ENCODE data around the gene STRN3.
"Not testable (repeated sequence)": the region's sequence is repeated elsewhere in the genome, so short reads cannot be mapped to it uniquely, and the experiment has no call there.

The STRN3 gene

GRCh38 chr14:31026077-31026449 lies at the start of gene STRN3:
Gene STRN3, minus strand, starts transcription at chr14:31026379. Its CDS starts 194 bp downstream, at chr14:31026185.
- no peak for TF ChIP-seq GATA1 (IDR thresholded peaks at IDR 0.05; ENCODE audit: low read depth, low read length)
- TF ChIP-seq POLR2A (IDR thresholded peaks at IDR 0.05; ENCODE audit: low read length): no peak
- DNase-seq: no peak

- DNase-seq: no peak
- TF ChIP-seq GATA1 (IDR thresholded peaks at IDR 0.05; ENCODE audit: low read depth, low read length) (no peak), POLR2A (IDR thresholded peaks at IDR 0.05; ENCODE audit: low read length) (no peak)
Observed at GRCh38 chr14:31075144-31075543, 49.0 kb upstream of the STRN3 start.

GRCh38 chr14:31071151-31071550 lies 45.0 kb upstream of the STRN3 start:
- TF ChIP-seq GATA1 (IDR thresholded peaks at IDR 0.05; ENCODE audit: low read depth, low read length): no peak
- TF ChIP-seq POLR2A (IDR thresholded peaks at IDR 0.05; ENCODE audit: low read length): no peak
- DNase-seq: no peak

GRCh38 chr14:31070431-31070830 lies 44.3 kb upstream of the STRN3 start:
- DNase-seq: no peak
- TF ChIP-seq GATA1 (IDR thresholded peaks at IDR 0.05; ENCODE audit: low read depth, low read length) (no peak), POLR2A (IDR thresholded peaks at IDR 0.05; ENCODE audit: low read length) (no peak)

GRCh38 chr14:31069343-31069742 lies 43.2 kb upstream of the STRN3 start:
- no peak for DNase-seq
- TF ChIP-seq GATA1 (IDR thresholded peaks at IDR 0.05; ENCODE audit: low read depth, low read length): no peak
- no peak for TF ChIP-seq POLR2A (IDR thresholded peaks at IDR 0.05; ENCODE audit: low read length)

GRCh38 chr14:31068235-31068634 lies 42.1 kb upstream of the STRN3 start:
- TF ChIP-seq GATA1 (IDR thresholded peaks at IDR 0.05; ENCODE audit: low read depth, low read length): no peak
- no peak for TF ChIP-seq POLR2A (IDR thresholded peaks at IDR 0.05; ENCODE audit: low read length)
- no peak for DNase-seq

- not testable (repeated sequence) for DNase-seq
Observed at GRCh38 chr14:31062908-31063307, 36.7 kb upstream of the STRN3 start.

GRCh38 chr14:31060253-31060875 lies 34.2 kb upstream of the STRN3 start:
- no peak for TF ChIP-seq POLR2A (IDR thresholded peaks at IDR 0.05; ENCODE audit: low read length)
- no peak for TF ChIP-seq GATA1 (IDR thresholded peaks at IDR 0.05; ENCODE audit: low read depth, low read length)
- DNase-seq: peak; percentile 55 to 70

GRCh38 chr14:31059152-31059924 lies 33.2 kb upstream of the STRN3 start:
- DNase-seq: peak; percentile 97 to 100
- TF ChIP-seq GATA1 (IDR thresholded peaks at IDR 0.05; ENCODE audit: low read depth, low read length) (peak; percentile 87), POLR2A (IDR thresholded peaks at IDR 0.05; ENCODE audit: low read length) (peak; percentile 75)

- TF ChIP-seq POLR2A (IDR thresholded peaks at IDR 0.05; ENCODE audit: low read length): no peak
- TF ChIP-seq GATA1 (IDR thresholded peaks at IDR 0.05; ENCODE audit: low read depth, low read length): no peak
- DNase-seq: no peak
Observed at GRCh38 chr14:31057701-31058364, 31.7 kb upstream of the STRN3 start.

- no peak for DNase-seq
- TF ChIP-seq GATA1 (IDR thresholded peaks at IDR 0.05; ENCODE audit: low read depth, low read length) (no peak), POLR2A (IDR thresholded peaks at IDR 0.05; ENCODE audit: low read length) (no peak)
Observed at GRCh38 chr14:31057035-31057434, 30.9 kb upstream of the STRN3 start.

- DNase-seq: not testable (repeated sequence)
Observed at GRCh38 chr14:31052905-31053586, 26.9 kb upstream of the STRN3 start.

GRCh38 chr14:31051511-31051910 lies 25.3 kb upstream of the STRN3 start:
- TF ChIP-seq POLR2A (IDR thresholded peaks at IDR 0.05; ENCODE audit: low read length): no peak
- TF ChIP-seq GATA1 (IDR thresholded peaks at IDR 0.05; ENCODE audit: low read depth, low read length): no peak
- DNase-seq: no peak

- TF ChIP-seq GATA1 (IDR thresholded peaks at IDR 0.05; ENCODE audit: low read depth, low read length) (no peak), POLR2A (IDR thresholded peaks at IDR 0.05; ENCODE audit: low read length) (no peak)
- DNase-seq: no peak
Observed at GRCh38 chr14:31051023-31051422, 24.8 kb upstream of the STRN3 start.

All from erythroblast (primary cell).